Ascending aorta (tissue), 2 donors: Measurements from ENCODE around the gene ADORA1. TPM values are rescaled to one million over a fixed set of nuclear protein-coding genes. Genes with fewer than 3 reads are reported as not detected.

Experiments used
- DNase-seq, 2 donors: peaks; one replicate each; pipeline ENCODE4 v3.0.0-alpha.2; 2019; ENCODE audit warnings: low spot score in 2 of 2
- H3K27ac ChIP-seq, 2 donors: fragments of 200-600 bp; sonication (generic); one replicate each; pipeline ENCODE4 v1.5.1; 2016 to 2017; ENCODE audit warnings: mild to moderate bottlenecking in 1 of 2
- H3K27me3 ChIP-seq: fragments of 200-600 bp; sonication (generic); one replicate; pipeline ENCODE4 v1.5.1; 2017
- H3K36me3 ChIP-seq, 2 donors: fragments of 200-600 bp; sonication (generic); one replicate each; pipeline ENCODE4 v1.5.1; 2016
- H3K4me1 ChIP-seq, 2 donors: fragments of 200-600 bp; sonication (generic); one replicate each; pipeline ENCODE4 v1.5.1; 2016 to 2017; ENCODE audit warnings: mild to moderate bottlenecking in 1 of 2
- H3K4me3 ChIP-seq, 2 donors: fragments of 200-600 bp; sonication (generic); one replicate each; pipeline ENCODE4 v1.5.1; 2016 to 2017; ENCODE audit warnings: mild to moderate bottlenecking in 1 of 2
- H3K9me3 ChIP-seq, 2 donors: fragments of 200-600 bp; sonication (generic); one replicate each; pipeline ENCODE4 v1.5.1; 2016
- CTCF ChIP-seq, 3 experiments: fragments of 200-600 bp in 2 of 3; fragments of 450-650 bp in 1 of 3; sonication (generic) in 2 of 3; IDR thresholded peaks; one replicate each; pipeline ENCODE4 v1.5.1; 2016 to 2019; ENCODE audit warnings: antibody characterized with exemption in 3 of 3, mild to moderate bottlenecking in 1 of 3, moderate library complexity in 1 of 3
- intact Hi-C: fragments of 100-400 bp; cut with DNase I; formaldehyde crosslinking; loops from one replicate; pipeline ENCODE4 v1.15.1; 2023
- total RNA-seq: library from RNA; depleted of rRNA; stranded (reverse); fragments of >200 nt; gene quantifications from one replicate; pipeline ENCODE4 v1.1.0, GENCODE V29; 2016

Gene ADORA1
- total RNA-seq, 1 donor from 2014 or later, result 2.0 TPM

GRCh38 chr1:203121186-203122015, 6.1 kb upstream of the ADORA1 start:
- DNase-seq, result no peak
- H3K9me3 ChIP-seq, result no peaks in the 10 kb centered on the region
- TF ChIP-seq CTCF (IDR thresholded peaks at IDR 0.05), result no peak
- H3K36me3 ChIP-seq, result no peaks in the 10 kb centered on the region
- peaks cover 0 to 6% of the 10 kb centered on the region in 2 donors for H3K4me1 ChIP-seq
- H3K27me3 ChIP-seq, result peaks cover 6% of the 10 kb centered on the region
- intact Hi-C loops, result no loop called here
- H3K27ac ChIP-seq, result no peak overlapping the region
- no peak overlapping the region for H3K4me3 ChIP-seq

GRCh38 chr1:203122159-203122558, 5.4 kb upstream of the ADORA1 start:
- Histone ChIP-seq H3K9me3 (no peaks in the 10 kb centered on the region), H3K4me3 (no peak overlapping the region), H3K4me1 (peaks cover 0 to 12% of the 10 kb centered on the region in 2 donors), H3K36me3 (no peaks in the 10 kb centered on the region), H3K27me3 (peaks cover 6% of the 10 kb centered on the region), H3K27ac (no peak overlapping the region)
- DNase-seq, result no peak
- no peak for TF ChIP-seq CTCF (IDR thresholded peaks at IDR 0.05)
- intact Hi-C loops, result no loop called here

GRCh38 chr1:203124011-203124410, 3.5 kb upstream of the ADORA1 start:
- peaks cover 6% of the 10 kb centered on the region for H3K27me3 ChIP-seq
- DNase-seq, result no peak

GRCh38 chr1:203124546-203125317, 2.8 kb upstream of the ADORA1 start:
- TF ChIP-seq CTCF (IDR thresholded peaks at IDR 0.05), result no peak
- intact Hi-C loops, result loop anchor here (5.0 kb wide), 1 partner anchor 82 kb away; no protein-coding TSS in a partner anchor
- Histone ChIP-seq H3K9me3 (no peaks in the 10 kb centered on the region), H3K27ac (no peak overlapping the region), H3K4me1 (peaks cover 0 to 15% of the 10 kb centered on the region in 2 donors), H3K36me3 (no peaks in the 10 kb centered on the region), H3K27me3 (peaks cover 6% of the 10 kb centered on the region), H3K4me3 (no peak overlapping the region)
- DNase-seq, result no peak

More at GRCh38 chr1:203124011-203124410, 3.5 kb upstream of the ADORA1 start:
- no peak for TF ChIP-seq CTCF (IDR thresholded peaks at IDR 0.05)
- no peaks in the 10 kb centered on the region for H3K36me3 ChIP-seq
- peaks cover 0 to 15% of the 10 kb centered on the region in 2 donors for H3K4me1 ChIP-seq
- H3K9me3 ChIP-seq, result no peaks in the 10 kb centered on the region
- intact Hi-C loops, result no loop called here
- H3K27ac ChIP-seq, result no peak overlapping the region
- no peak overlapping the region for H3K4me3 ChIP-seq

- intact Hi-C loops, result loop anchor here (5.0 kb wide), 1 partner anchor 84 kb away; no protein-coding TSS in a partner anchor
- DNase-seq, result peak in 1 of 2 donors; percentile 60
- TF ChIP-seq CTCF (IDR thresholded peaks at IDR 0.05), result peak in 2 of 3 experiments; percentile 25 to 29
Observed at GRCh38 chr1:203126151-203126865, 1.2 kb upstream of the ADORA1 start.

More at GRCh38 chr1:203126151-203126865, 1.2 kb upstream of the ADORA1 start:
- H3K27ac ChIP-seq, result no peak overlapping the region
- H3K4me1 ChIP-seq, result peaks cover 0 to 15% of the 10 kb centered on the region in 2 donors
- H3K36me3 ChIP-seq, result no peaks in the 10 kb centered on the region
- H3K4me3 ChIP-seq, result peak overlapping the region; percentile 8 to 64
- no peaks in the 10 kb centered on the region for H3K9me3 ChIP-seq
- H3K27me3 ChIP-seq, result no peaks in the 10 kb centered on the region
